T-helper 2 cell treated with Interferon-gamma antibody and Interleukin-4, amounts not matched to agents 100 ng/mL and 5 ng/mL, for 36 hours (primary cell): ENCODE measurements around the gene ACVR2A. TPM values are rescaled to one million over a fixed set of nuclear protein-coding genes. Genes with fewer than 3 reads are reported as not detected.

ENCODE experiments used
- intact Hi-C: fragments of 100-400 bp; cut with micrococcal nuclease; formaldehyde crosslinking; loops from one replicate; pipeline ENCODE4 v1.15.1; 2023
- total RNA-seq: library from RNA; stranded (reverse); gene quantifications from 2 replicates; pipeline ENCODE4 v1.2.3, GENCODE V29; 2022

Gene ACVR2A
- total RNA-seq, 1 donor from 2014 or later, result 3.8 TPM

DNA sequence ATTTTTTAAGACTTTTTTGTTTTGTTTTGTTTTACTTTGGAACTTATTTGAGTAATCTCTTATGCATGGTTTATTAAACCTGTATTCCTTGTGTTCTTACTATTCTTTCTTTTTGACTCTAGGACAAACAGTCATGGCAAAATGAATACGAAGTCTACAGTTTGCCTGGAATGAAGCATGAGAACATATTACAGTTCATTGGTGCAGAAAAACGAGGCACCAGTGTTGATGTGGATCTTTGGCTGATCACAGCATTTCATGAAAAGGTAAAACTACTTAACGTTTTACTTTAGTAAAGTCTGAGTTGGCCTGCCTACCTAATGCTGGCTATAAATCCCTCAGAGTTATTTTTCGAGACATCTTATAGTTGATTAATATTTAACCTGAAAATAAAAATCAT lies 72.3 kb downstream of the ACVR2A start:
- intact Hi-C loops, result no loop called here

DNA sequence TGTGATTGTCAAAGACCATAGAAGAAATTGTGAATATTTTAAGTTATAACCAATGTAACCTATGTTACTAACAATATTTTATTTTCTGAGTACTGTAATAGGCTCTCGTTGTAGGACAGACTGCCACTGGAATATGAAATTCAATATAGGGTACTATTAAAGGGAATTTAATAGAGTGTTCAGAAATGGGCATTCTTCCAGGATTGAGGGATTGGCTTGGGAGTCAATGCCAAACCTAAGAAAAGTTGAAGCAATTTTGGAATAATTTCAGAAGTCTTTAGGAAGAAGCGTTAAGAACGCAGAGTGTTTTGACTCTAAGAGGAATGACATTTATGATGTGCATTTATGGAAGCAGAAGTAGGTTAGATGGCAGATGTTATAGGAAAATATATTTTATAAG lies 79.0 kb downstream of the ACVR2A start:
- intact Hi-C loops, result no loop called here

DNA sequence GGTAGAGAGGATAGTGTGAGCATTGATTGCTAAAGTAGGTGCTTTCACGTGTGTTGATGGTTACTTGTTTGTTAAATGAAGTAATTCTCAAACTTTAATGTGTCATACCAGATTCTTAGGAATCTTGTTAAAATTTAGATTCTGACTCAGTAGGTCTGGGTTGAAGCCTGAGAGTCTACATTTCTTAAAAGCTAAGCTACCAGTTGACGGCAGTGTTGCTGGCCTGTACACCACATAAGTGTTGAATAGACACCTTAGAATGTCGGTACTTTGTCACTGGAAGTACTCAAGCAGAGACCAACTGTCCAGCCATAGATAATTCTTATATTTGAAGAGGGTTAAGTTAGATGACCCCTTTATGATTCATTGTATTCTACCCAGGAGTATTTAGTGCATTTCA lies 79.8 kb downstream of the ACVR2A start:
- intact Hi-C loops, result no loop called here

DNA sequence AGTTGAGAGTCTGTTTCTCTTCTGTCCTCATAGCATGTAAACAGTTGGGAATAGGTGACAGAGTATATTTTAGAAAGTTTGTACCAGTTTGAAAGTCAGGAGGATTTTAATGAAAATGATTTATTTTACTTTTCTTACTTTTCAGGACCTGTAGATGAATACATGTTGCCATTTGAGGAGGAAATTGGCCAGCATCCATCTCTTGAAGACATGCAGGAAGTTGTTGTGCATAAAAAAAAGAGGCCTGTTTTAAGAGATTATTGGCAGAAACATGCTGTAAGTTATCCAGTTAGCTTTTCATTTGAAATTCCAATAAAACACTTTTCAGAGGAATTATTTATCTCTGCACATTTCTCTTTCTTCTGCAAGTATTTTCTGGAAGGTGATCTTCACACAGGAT lies 81.1 kb downstream of the ACVR2A start:
- intact Hi-C loops, result no loop called here

DNA sequence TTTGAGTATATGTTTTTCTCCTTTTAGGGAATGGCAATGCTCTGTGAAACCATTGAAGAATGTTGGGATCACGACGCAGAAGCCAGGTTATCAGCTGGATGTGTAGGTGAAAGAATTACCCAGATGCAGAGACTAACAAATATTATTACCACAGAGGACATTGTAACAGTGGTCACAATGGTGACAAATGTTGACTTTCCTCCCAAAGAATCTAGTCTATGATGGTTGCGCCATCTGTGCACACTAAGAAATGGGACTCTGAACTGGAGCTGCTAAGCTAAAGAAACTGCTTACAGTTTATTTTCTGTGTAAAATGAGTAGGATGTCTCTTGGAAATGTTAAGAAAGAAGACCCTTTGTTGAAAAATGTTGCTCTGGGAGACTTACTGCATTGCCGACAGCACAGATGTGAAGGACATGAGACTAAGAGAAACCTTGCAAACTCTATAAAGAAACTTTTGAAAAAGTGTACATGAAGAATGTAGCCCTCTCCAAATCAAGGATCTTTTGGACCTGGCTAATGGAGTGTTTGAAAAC lies 82.3 kb downstream of the ACVR2A start:
- intact Hi-C loops, result no loop called here

DNA sequence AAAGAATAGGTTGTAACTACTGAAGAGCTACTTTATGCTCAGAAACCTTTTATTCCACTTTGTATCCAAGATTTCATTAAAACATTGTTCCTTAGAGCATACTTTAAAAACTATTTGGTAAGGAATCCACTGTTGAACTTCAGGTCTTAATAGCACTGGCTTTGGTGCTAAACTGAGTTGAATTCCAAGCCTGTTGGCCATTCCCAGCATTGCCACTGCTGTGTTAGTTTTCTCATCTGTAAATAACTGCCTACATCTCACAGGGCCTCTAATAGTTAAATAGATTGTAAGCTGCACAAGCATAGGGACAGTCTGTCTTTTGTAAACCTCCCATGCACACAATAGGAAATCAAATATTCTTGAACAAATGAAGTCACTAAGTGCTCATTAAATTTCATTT lies 89.1 kb downstream of the ACVR2A start:
- intact Hi-C loops, result no loop called here

DNA sequence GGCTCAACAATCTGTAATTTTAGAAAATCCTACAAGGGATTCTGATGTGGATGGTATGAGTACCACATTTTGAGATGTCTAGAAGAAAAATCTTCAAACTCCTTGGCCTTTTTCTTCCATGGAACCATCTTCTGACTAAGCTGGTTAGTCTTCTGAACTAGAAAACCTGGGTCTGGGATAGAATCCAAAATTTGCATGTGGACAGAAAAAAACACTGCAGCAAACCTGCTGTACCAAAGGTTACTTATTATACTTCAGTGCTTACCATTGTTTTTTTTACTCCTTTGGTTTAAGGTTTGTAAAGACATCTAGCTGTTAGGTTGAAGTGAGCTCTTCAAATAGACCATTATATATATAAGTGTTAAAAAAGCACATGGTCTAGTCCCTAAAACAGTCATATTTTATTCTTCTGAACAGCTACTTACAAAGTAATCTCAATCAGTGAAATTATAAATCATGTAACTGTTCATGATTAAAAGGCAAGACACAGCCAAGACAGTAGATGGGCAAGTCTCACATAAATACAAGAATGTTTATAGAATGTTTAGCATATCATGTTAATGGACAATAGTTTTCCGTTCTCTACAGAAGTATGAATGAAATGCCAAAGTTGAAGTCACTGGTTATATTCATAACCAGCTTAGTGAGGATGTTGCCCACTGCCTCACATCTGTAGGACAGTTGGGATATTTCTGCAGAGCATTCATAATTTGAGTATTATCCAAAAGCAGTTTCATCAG lies 90.2 kb downstream of the ACVR2A start:
- intact Hi-C loops, result no loop called here

DNA sequence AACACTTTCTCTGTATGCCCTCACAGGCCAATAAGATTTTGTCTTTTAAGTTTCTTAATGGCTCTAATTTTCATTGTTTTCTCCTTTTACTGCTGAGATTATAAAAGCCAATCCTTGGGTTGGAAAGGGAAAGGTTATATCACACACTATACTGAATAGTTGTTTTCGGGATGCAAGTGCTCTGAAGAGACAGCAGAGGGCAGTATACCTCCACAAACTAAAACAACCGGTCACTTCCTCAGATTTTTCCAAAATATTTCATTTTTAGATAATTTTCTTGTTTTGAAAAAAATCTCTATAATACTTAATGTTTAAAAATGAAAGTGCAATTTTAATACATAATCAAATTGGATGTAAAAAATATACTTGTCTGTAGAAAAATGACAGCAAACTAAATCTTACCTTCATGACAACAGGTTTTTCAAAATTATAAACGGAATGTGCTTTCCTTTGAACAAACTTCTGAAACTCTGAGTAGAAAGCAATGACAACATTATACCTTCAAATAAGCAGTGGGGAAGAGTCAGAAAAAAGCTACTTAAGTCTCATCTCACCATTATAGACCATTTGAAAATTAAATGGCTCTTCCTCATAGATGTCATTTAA lies 93.0 kb downstream of the ACVR2A start:
- intact Hi-C loops, result loop anchor here (1.0 kb wide), 2 partner anchors 571 to 1052 kb away; no protein-coding TSS in a partner anchor

DNA sequence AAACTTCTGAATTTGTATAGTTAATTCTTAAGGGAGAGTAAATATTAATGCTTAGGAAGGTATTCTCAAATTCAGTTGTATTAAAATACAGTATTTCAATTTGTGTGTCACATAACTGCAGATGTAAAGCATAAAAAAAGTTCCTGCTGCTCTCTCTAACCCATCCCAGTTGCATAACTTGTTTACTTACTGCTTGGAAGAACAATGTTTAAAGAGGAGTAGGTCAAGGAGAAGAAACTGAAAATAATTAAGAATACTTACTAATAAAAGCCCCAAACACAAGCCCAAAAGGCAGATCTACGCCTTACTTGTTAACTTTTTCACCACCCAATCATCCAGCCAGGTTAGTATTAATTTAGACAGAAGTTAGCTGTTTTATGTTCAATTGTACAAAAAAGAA lies 94.5 kb downstream of the ACVR2A start:
- intact Hi-C loops, result no loop called here

DNA sequence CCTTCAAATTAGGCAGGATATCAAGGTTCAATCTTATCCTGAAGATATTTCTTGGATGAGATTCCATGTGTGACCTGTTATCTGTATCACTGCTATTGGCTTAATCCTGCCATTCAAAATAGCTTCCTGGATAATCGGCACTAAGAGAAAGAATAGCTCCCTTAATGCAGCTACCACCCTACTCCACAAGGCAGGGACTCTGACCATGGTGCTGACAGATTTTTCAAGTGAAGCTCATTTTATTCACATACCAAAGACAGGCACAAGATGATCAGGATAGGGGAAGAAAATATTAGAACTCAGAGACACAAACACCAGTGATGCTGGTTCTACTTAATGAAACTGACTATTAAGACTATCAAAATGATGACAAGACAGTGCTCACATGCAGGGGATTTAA lies 100.8 kb downstream of the ACVR2A start:
- intact Hi-C loops, result loop anchor here (10.0 kb wide), 1 partner anchor 1619 kb away; no protein-coding TSS in a partner anchor

DNA sequence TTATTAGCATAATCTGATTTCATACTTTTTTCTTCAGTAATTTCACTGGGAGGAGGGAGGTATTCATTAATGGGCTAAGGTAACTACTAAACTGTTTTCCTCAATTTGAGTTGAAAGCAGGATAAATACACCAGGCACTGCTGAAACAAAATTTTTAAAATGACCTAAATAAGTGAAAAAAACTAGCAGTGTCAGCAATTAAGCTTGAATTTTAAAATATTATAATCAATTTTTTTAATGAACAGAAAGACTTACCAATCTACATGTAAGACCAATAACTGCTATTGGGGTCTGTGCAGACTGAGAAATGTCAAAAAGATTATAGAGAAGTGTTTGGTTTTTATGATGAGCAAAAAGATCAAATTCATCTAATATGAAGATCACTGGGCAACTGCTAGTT lies 107.3 kb downstream of the ACVR2A start:
- intact Hi-C loops, result no loop called here

DNA sequence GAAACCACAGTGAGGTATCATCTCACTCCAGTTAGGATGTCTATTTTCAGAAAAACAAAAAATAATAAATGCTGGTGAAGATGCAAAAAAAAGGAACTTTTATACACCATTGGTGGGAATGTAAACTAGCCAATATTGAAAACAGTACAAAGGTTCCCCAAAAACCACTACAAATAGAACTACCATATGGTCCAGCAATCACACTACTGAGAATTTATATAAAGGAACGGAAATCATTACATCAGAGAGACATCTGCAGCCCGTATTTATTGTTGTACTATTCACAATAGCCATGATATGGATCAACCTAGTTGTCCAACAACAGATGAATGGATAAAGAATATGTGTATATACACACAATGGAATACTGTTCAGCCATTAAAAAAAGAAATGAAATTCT lies 123.7 kb downstream of the ACVR2A start:
- intact Hi-C loops, result no loop called here

DNA sequence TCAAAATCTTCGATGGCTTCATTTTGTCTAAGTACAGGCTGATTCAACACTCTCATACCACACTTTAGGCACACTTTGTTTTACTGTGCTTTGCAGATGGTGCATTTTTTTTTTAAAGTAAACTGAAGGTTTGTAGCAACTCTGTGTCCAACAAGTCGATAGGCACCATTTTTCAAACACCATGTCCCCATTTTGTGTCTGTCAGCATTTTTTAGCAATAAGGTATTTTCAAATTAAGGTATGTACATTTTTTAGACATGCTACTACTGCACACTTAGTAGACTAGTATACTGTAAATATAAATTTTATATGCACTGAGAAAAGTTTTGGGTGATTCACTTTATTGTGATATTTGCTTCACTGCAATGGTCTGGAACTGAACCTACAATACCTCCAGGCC lies 131.3 kb downstream of the ACVR2A start:
- intact Hi-C loops, result no loop called here

DNA sequence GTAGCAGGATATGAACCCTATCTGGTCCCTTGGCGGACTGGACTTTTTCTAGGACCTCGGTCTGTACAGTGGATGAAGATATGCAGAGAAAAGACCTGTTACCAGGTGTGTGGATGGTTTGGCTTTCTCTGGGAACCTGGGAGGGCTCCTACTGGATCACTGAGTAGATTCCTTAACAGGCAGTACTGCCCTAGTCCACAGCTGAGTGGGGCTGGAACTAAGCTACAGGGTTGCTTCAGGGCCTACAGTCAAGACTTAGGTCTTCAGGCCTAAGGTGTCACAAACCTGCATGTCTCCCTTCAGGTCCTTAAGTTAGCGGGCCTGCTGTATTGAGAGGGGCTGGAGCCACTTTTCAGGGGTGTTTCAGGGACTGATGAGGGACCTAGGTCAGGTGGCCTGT lies 132.8 kb downstream of the ACVR2A start:
- intact Hi-C loops, result no loop called here

Other genes with a start within 250 kb of the ACVR2A start
- 29.1 and 31.3 TPM in 2 replicates for gene ORC4, start 175.7 kb downstream of the ACVR2A start, total RNA-seq
- gene MBD5, start 176.1 kb downstream of the ACVR2A start, total RNA-seq, result 38.4 and 41.6 TPM in 2 replicates